K562 (cell line): ENCODE results near the gene SIGMAR1. TPM values are rescaled to one million over a fixed set of nuclear protein-coding genes. Genes with fewer than 3 reads are reported as not detected.

Experiments
- ATF7 ChIP-seq: fragments of 450-650 bp; IDR thresholded peaks from 2 replicates; pipeline ENCODE4 v1.7.1; 2014; ENCODE audit warnings: mild to moderate bottlenecking, moderate library complexity
- BHLHE40 ChIP-seq: IDR thresholded peaks from 2 replicates; pipeline ENCODE4 v1.6.1; 2011; ENCODE audit warnings: low read length, improper control_type of control experiment
- CEBPB ChIP-seq: fragments of 450-650 bp; IDR thresholded peaks from 2 replicates; pipeline ENCODE4 v1.6.1; 2016; ENCODE audit warnings: missing genetic modification characterization, missing compliant biosample characterization
- EP300 ChIP-seq: IDR thresholded peaks from 2 replicates; pipeline ENCODE4 v1.6.1; 2012; ENCODE audit warnings: low read length, improper control_type of control experiment
- HDGF ChIP-seq: fragments of 450-650 bp; IDR thresholded peaks from 2 replicates; pipeline ENCODE4 v1.6.1; 2016
- HNRNPH1 ChIP-seq: fragments of 200-400 bp; formaldehyde crosslinking; optimal IDR thresholded peaks from 2 replicates; pipeline ENCODE3; 2017; ENCODE audit warnings: low read depth, mild to moderate bottlenecking, low read length, moderate library complexity
- KLF1 ChIP-seq: fragments of 450-650 bp; IDR thresholded peaks from 2 replicates; pipeline ENCODE4 v1.6.1; 2016; ENCODE audit warnings: missing genetic modification characterization, missing compliant biosample characterization
- MYC ChIP-seq, 2 experiments: fragments of 250-450 bp in 1 of 2; sonication (Bioruptor Pico) in 1 of 2; IDR thresholded peaks; 2 replicates each; pipeline versions ENCODE4 v1.5.1 to v1.6.1; 2012 to 2021; ENCODE audit warnings: low read depth in 2 of 2, borderline replicate concordance in 1 of 2, improper control_type of control experiment in 1 of 2, low read length in 1 of 2, mild to moderate bottlenecking in 1 of 2, moderate library complexity in 1 of 2
- RUNX1 ChIP-seq: sonication (generic); IDR thresholded peaks from 2 replicates; pipeline ENCODE4 v1.6.1; 2016; ENCODE audit warnings: antibody characterized with exemption, low read depth
- SOX6 ChIP-seq: fragments of 450-650 bp; IDR thresholded peaks from 2 replicates; pipeline ENCODE4 v1.6.1; 2014; ENCODE audit warnings: mild to moderate bottlenecking
- TRIM24 ChIP-seq, 2 experiments: fragments of 450-650 bp; IDR thresholded peaks; 2 replicates each; pipeline ENCODE4 v1.6.1; 2016
- ZKSCAN3 ChIP-seq: fragments of 250-450 bp; sonication (Bioruptor Pico); IDR thresholded peaks from 2 replicates; pipeline ENCODE4 v1.4.0; 2020
- ZNF311 ChIP-seq: fragments of 250-450 bp; sonication (Bioruptor Pico); IDR thresholded peaks from 2 replicates; pipeline ENCODE4 v1.4.0; 2020; ENCODE audit warnings: mild to moderate bottlenecking, moderate library complexity
- ZNF644 ChIP-seq: fragments of 200-800 bp; sonication (Bioruptor generic); IDR thresholded peaks from 2 replicates; pipeline ENCODE4 v1.6.1; 2016; ENCODE audit warnings: low read depth, missing genetic modification characterization, missing compliant biosample characterization
- polyA plus RNA-seq, 8 experiments: library from polyadenylated mRNA; depleted of rRNA in 4 of 8; stranded (reverse) in 5 of 8; unstranded in 3 of 8; fragments of >200 nt; fragmentation: Nextera tagmentation in 2 of 8; fragmentation: Illumina TruSeq in 1 of 8; extraction: Ambion mirVana in 2 of 8; extraction: Trizol in 1 of 8; gene quantifications; 2 replicates each; pipeline versions ENCODE4 v1.2.1 to v1.2.3, GENCODE V29; 2011 to 2014; ENCODE audit warnings: inconsistent platforms in 1 of 8, missing spikeins in 1 of 8
- total RNA-seq, 7 experiments: library from RNA; depleted of rRNA in 6 of 7; stranded (reverse); fragments of >200 nt in 6 of 7; fragmentation: Illumina TruSeq in 2 of 7; extraction: Trizol in 2 of 7; gene quantifications; 2 replicates each; pipeline versions ENCODE4 v1.2.1 to v1.2.3, GENCODE V29; 2011 to 2021; ENCODE audit warnings: low replicate concordance in 1 of 7
- TF ChIP-seq, protein P1 (sequence below): fragments of 250-450 bp; sonication (Bioruptor Pico); IDR thresholded peaks from 2 replicates; pipeline ENCODE4 v1.4.0; 2020
- TF ChIP-seq, protein P2 (sequence below): fragments of 450-650 bp; formaldehyde crosslinking; conservative IDR thresholded peaks from 2 replicates; pipeline ENCODE4 v1.4.0; 2022; ENCODE audit warnings: mild to moderate bottlenecking, missing genetic modification characterization
- TF ChIP-seq, protein P3 (sequence below), 2 experiments: IDR thresholded peaks in 1 of 2; conservative IDR thresholded peaks in 1 of 2; 2 replicates each; pipeline ENCODE4 v1.6.1; 2016; ENCODE audit warnings: low read depth in 2 of 2, mild to moderate bottlenecking in 1 of 2, missing compliant biosample characterization in 1 of 2, missing genetic modification characterization in 1 of 2, moderate library complexity in 1 of 2

The SIGMAR1 gene
- total and polyA plus RNA-seq, 9 of the 15 experiments (the other 6 are each of a cell fraction or from before 2014, with no cell fraction given), result 6.9 to 80.0 (median 35.2) TPM

DNA sequence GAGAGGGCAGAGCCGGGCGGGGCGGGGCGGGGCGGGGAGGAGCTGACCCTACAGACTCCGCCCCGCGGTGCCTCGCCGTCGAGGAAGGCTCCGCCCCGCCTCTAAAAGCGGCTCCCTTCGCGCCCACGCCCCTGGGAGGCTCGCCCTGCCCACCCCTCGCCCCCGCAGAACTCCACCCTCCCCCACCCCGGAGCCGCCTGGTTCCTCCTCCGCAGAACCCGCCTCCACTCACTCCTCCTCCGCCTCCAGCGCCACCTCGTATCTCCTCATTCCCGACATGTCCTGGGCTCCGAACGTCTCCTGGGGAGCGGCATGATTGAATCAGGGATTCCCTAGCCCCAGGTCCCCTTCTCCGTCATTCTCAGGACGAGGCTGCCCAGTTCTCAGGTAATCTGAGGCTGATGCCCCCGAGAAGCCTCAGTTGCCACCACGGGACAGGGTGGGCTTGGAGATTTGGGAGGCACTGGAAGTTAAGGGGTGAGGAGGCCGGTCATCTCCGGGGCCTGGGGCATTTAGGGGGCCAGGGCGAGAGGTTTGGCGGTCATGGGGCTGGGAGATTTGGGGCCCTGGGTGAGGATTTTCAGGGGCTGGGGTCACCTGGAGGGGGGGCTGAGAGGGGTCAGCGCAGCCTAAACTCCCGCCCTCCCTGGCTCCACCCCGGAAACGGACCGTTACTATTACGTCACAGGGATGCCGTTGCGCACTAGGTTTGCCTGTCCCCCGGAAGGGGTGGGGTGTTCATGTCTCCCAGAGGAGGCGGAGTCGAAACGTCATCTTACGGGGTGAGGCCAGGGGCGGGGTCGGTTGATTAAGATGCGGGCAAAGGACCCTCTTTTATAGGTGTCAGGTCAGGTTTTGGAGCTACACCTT, 28.0 kb upstream of the SIGMAR1 start (continued):
- TF ChIP-seq, protein P1, sequence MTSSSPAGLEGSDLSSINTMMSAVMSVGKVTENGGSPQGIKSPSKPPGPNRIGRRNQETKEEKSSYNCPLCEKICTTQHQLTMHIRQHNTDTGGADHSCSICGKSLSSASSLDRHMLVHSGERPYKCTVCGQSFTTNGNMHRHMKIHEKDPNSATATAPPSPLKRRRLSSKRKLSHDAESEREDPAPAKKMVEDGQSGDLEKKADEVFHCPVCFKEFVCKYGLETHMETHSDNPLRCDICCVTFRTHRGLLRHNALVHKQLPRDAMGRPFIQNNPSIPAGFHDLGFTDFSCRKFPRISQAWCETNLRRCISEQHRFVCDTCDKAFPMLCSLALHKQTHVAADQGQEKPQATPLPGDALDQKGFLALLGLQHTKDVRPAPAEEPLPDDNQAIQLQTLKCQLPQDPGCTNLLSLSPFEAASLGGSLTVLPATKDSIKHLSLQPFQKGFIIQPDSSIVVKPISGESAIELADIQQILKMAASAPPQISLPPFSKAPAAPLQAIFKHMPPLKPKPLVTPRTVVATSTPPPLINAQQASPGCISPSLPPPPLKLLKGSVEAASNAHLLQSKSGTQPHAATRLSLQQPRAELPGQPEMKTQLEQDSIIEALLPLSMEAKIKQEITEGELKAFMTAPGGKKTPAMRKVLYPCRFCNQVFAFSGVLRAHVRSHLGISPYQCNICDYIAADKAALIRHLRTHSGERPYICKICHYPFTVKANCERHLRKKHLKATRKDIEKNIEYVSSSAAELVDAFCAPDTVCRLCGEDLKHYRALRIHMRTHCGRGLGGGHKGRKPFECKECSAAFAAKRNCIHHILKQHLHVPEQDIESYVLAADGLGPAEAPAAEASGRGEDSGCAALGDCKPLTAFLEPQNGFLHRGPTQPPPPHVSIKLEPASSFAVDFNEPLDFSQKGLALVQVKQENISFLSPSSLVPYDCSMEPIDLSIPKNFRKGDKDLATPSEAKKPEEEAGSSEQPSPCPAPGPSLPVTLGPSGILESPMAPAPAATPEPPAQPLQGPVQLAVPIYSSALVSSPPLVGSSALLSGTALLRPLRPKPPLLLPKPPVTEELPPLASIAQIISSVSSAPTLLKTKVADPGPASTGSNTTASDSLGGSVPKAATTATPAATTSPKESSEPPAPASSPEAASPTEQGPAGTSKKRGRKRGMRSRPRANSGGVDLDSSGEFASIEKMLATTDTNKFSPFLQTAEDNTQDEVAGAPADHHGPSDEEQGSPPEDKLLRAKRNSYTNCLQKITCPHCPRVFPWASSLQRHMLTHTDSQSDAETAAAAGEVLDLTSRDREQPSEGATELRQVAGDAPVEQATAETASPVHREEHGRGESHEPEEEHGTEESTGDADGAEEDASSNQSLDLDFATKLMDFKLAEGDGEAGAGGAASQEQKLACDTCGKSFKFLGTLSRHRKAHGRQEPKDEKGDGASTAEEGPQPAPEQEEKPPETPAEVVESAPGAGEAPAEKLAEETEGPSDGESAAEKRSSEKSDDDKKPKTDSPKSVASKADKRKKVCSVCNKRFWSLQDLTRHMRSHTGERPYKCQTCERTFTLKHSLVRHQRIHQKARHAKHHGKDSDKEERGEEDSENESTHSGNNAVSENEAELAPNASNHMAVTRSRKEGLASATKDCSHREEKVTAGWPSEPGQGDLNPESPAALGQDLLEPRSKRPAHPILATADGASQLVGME (CRISPR knock-in tag), result no peak
- no peak for TF ChIP-seq ZNF311 (CRISPR knock-in tag)
- TF ChIP-seq EP300, result peak; percentile 32
- TF ChIP-seq BHLHE40, result no peak
- TF ChIP-seq KLF1 (tag), result no peak
- TF ChIP-seq HNRNPH1, result no peak
- TF ChIP-seq TRIM24 (IDR thresholded peaks at IDR 0.05), result no peak
- no peak for TF ChIP-seq SOX6
- TF ChIP-seq, protein P2, sequence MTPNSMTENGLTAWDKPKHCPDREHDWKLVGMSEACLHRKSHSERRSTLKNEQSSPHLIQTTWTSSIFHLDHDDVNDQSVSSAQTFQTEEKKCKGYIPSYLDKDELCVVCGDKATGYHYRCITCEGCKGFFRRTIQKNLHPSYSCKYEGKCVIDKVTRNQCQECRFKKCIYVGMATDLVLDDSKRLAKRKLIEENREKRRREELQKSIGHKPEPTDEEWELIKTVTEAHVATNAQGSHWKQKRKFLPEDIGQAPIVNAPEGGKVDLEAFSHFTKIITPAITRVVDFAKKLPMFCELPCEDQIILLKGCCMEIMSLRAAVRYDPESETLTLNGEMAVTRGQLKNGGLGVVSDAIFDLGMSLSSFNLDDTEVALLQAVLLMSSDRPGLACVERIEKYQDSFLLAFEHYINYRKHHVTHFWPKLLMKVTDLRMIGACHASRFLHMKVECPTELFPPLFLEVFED (CRISPR knock-in tag), result no peak
- peak; percentile 85 for TF ChIP-seq CEBPB (tag)
- TF ChIP-seq ATF7, result peak; percentile 96
- no peak for TF ChIP-seq ZNF644 (tag)
- TF ChIP-seq, protein P3, sequence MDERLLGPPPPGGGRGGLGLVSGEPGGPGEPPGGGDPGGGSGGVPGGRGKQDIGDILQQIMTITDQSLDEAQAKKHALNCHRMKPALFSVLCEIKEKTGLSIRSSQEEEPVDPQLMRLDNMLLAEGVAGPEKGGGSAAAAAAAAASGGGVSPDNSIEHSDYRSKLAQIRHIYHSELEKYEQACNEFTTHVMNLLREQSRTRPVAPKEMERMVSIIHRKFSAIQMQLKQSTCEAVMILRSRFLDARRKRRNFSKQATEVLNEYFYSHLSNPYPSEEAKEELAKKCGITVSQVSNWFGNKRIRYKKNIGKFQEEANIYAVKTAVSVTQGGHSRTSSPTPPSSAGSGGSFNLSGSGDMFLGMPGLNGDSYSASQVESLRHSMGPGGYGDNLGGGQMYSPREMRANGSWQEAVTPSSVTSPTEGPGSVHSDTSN (CRISPR knock-in tag; IDR thresholded peaks at IDR 0.05; ENCODE audit: low read depth), result no peak
- TF ChIP-seq, protein P3 (tag; conservative IDR thresholded peaks at IDR 0.05; ENCODE audit: low read depth), result no peak
- TF ChIP-seq HDGF, result no peak
- TF ChIP-seq RUNX1, result no peak
- TF ChIP-seq ZKSCAN3 (CRISPR knock-in tag), result no peak
- TF ChIP-seq MYC (IDR thresholded peaks at IDR 0.05; ENCODE audit: low read depth, low read length), result no peak; the same call in none of the 2 replicates
- TF ChIP-seq MYC (CRISPR knock-in tag; IDR thresholded peaks at IDR 0.05; ENCODE audit: borderline replicate concordance, low read depth), result no peak
